NCI-H2029 (cell line): ENCODE results near the gene TMEM154.
"Not testable (repeated sequence)": the region's sequence is repeated elsewhere in the genome, so short reads cannot be mapped to it uniquely, and the experiment has no call there.

ENCODE experiments used
- DNase-seq: peaks from one replicate; lab custom pipeline; 2025; lab: John Stamatoyannopoulos, UW

The TMEM154 gene

GRCh38 chr4:152667781-152668180 is 12.0 kb downstream of the TMEM154 start:
- no peak for DNase-seq

GRCh38 chr4:152666946-152667345 is 12.9 kb downstream of the TMEM154 start:
- no peak for DNase-seq

GRCh38 chr4:152665691-152666395 is 14.0 kb downstream of the TMEM154 start:
- DNase-seq = no peak

- DNase-seq = not testable (repeated sequence)
Measured at GRCh38 chr4:152664067-152664378, 15.8 kb downstream of the TMEM154 start.

- no peak for DNase-seq
Measured at GRCh38 chr4:152663203-152664066, 16.4 kb downstream of the TMEM154 start.

- DNase-seq = no peak
Measured at GRCh38 chr4:152661649-152662048, 18.1 kb downstream of the TMEM154 start.

GRCh38 chr4:152660526-152660925 is 19.3 kb downstream of the TMEM154 start:
- no peak for DNase-seq

- no peak for DNase-seq
Measured at GRCh38 chr4:152659806-152660205, 20.0 kb downstream of the TMEM154 start.

GRCh38 chr4:152657657-152658056 is 22.1 kb downstream of the TMEM154 start:
- DNase-seq = no peak

- DNase-seq = no peak
Measured at GRCh38 chr4:152655272-152656129, 24.3 kb downstream of the TMEM154 start.

- no peak for DNase-seq
Measured at GRCh38 chr4:152652102-152652501, 27.7 kb downstream of the TMEM154 start.

- DNase-seq = no peak
Measured at GRCh38 chr4:152651473-152652060, 28.2 kb downstream of the TMEM154 start.

GRCh38 chr4:152646221-152646620 is 33.6 kb downstream of the TMEM154 start:
- DNase-seq = no peak

- no peak for DNase-seq
Measured at GRCh38 chr4:152644130-152644529, 35.7 kb downstream of the TMEM154 start.

- DNase-seq = no peak
Measured at GRCh38 chr4:152643153-152644035, 36.4 kb downstream of the TMEM154 start.

- peak; percentile 63 for DNase-seq
Measured at GRCh38 chr4:152640058-152640921, 39.5 kb downstream of the TMEM154 start.

GRCh38 chr4:152635851-152636250 is 43.9 kb downstream of the TMEM154 start:
- no peak for DNase-seq

- DNase-seq = no peak
Measured at GRCh38 chr4:152634110-152634760, 45.6 kb downstream of the TMEM154 start.

GRCh38 chr4:152633118-152633517 is 46.7 kb downstream of the TMEM154 start:
- no peak for DNase-seq

GRCh38 chr4:152630324-152630723 is 49.5 kb downstream of the TMEM154 start:
- no peak for DNase-seq
